SU-DHL-6 (cell line): ENCODE measurements around the gene PTTG1IP.

Experiments
- CTCF ChIP-seq: fragments of 200-600 bp; sonication (generic); IDR thresholded peaks from one replicate; pipeline ENCODE4 v1.5.1; 2017; ENCODE audit warnings: antibody characterized with exemption, mild to moderate bottlenecking, low read length, moderate library complexity; ENCODE audit not compliant: insufficient read depth, poor library complexity, severe bottlenecking
- EZH2phosphoT487 ChIP-seq: fragments of 200-600 bp; sonication (generic), shearing (Covaris generic); conservative IDR thresholded peaks from 2 replicates; pipeline ENCODE4 v1.6.1; 2018; ENCODE audit warnings: mild to moderate bottlenecking, antibody characterized with exemption, low read length, moderate library complexity, mixed read lengths

GRCh38 chr21:44803651-44804050 lies 69.8 kb downstream of the PTTG1IP start:
- no peak for TF ChIP-seq CTCF
- TF ChIP-seq EZH2phosphoT487: no peak
